Activated T-cell treated with anti-CD3 and anti-CD28 coated beads, Interleukin-2, amount 50 U/mL, for 72 hours (primary cell): ENCODE data around the gene CYSRT1. TPM values are rescaled to one million over a fixed set of nuclear protein-coding genes. Genes with fewer than 3 reads are reported as not detected.

Experiments
- ATAC-seq, 2 donors: fragments of 150-1000 bp; cut with Tn5 transposase; replicated peaks in 1 of 2; 2 replicates each; pipeline ENCODE4 v1.10.0; 2021; ENCODE audit warnings: moderate library complexity in 2 of 2, mild to moderate bottlenecking in 1 of 2
- DNase-seq, 2 donors: peaks; one replicate each; pipeline ENCODE4 v3.0.0; 2021 to 2022; ENCODE audit warnings: mixed read lengths in 1 of 2
- H3K27ac Mint-ChIP-seq: one replicate; pipeline ENCODE4 v1.8.0; 2022; ENCODE audit warnings: mild to moderate bottlenecking, moderate library complexity, mixed read lengths
- H3K27me3 Mint-ChIP-seq: one replicate; pipeline ENCODE4 v1.8.0; 2022; ENCODE audit warnings: low read depth, mixed read lengths
- H3K36me3 Mint-ChIP-seq, 2 donors: one replicate each; pipeline ENCODE4 v1.8.0; 2022; ENCODE audit warnings: mixed read lengths in 2 of 2, mild to moderate bottlenecking in 1 of 2; ENCODE audit not compliant: insufficient read depth in 2 of 2
- H3K4me1 Mint-ChIP-seq: one replicate; pipeline ENCODE4 v1.8.0; 2022; ENCODE audit warnings: low read depth, mixed read lengths
- H3K4me3 Mint-ChIP-seq, 2 donors: one replicate each; pipeline ENCODE4 v1.8.0; 2022; ENCODE audit warnings: mild to moderate bottlenecking in 2 of 2, mixed read lengths in 2 of 2, moderate library complexity in 2 of 2
- H3K9me3 Mint-ChIP-seq, 2 donors: one replicate each; pipeline ENCODE4 v1.8.0; 2022; ENCODE audit warnings: mixed read lengths in 2 of 2
- total RNA-seq, 2 donors: library from RNA; stranded (reverse); gene quantifications; one replicate each; pipeline ENCODE4 v1.2.3, GENCODE V29; 2022

CYSRT1 gene
- total RNA-seq, 2 donors from 2014 or later: 1.0 to 2.0 TPM

DNA sequence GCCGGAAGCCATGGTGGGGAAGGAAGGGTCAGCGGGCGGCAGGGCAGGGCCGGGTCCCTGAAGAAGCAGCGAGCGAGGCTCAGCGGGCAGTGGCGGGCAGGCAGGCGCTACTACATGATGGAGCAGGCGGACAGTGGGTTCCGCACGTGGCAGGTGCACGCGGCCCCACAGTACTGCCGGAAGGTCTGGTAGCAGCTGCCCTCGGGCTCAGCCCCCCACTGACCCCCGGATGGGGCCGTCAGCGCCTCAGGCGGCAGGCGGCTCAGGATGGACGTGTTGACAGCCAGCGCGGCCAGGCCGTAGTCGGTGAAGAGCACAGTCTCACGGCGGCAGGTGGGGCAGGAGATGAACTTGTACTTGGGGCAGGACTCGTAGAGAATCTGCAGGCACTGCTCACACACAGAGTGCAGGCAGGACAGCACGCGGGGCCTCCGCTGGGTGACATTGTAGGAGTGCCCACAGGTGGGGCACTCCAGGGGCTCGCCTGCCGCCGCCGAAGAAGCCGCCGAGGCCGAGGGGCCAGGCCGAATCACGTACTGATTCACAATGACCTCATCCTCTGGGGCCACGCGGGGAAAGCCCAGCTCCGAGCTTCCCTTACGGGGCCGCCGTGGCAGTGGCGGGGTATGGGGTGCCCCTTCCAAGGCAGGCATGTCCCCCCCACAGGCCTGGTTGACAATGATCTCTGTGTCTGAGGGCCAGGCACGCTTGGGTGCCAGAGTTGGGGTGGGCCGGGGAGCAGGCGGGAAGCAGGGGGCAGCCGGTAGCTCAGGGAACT lies 4.5 kb upstream of the CYSRT1 start:
- DNase-seq (no peak), ATAC-seq (no peak)
- Mint-ChIP-seq H3K4me1 (peaks cover 5% of the 10 kb centered on the region), H3K36me3 (peaks cover 0 to under 1% of the 10 kb centered on the region in 2 donors), H3K9me3 (no peaks in the 10 kb centered on the region), H3K4me3 (peak overlapping the region; percentile 33 to 54), H3K27ac (no peak overlapping the region), H3K27me3 (no peaks in the 10 kb centered on the region)

- ATAC-seq (no peak), DNase-seq (no peak)
- Mint-ChIP-seq H3K36me3 (no peaks in the 10 kb centered on the region), H3K27ac (no peak overlapping the region), H3K9me3 (no peaks in the 10 kb centered on the region), H3K27me3 (no peaks in the 10 kb centered on the region), H3K4me1 (peaks cover 5% of the 10 kb centered on the region), H3K4me3 (peak overlapping the region; percentile 33 to 54)
Measured at GRCh38 chr9:137221095-137221505, 3.9 kb upstream of the CYSRT1 start.

GRCh38 chr9:137221506-137222111 lies 3.4 kb upstream of the CYSRT1 start:
- Mint-ChIP-seq H3K4me3 (peak overlapping the region in 1 of 2 donors; percentile 22), H3K27ac (no peak overlapping the region), H3K4me1 (peaks cover 5% of the 10 kb centered on the region), H3K9me3 (no peaks in the 10 kb centered on the region), H3K27me3 (no peaks in the 10 kb centered on the region), H3K36me3 (no peaks in the 10 kb centered on the region)
- no peak for ATAC-seq
- DNase-seq: peak in 1 of 2 donors; percentile 29

- ATAC-seq: no peak
- H3K27ac Mint-ChIP-seq: peak within 1 kb of the TSS; percentile 70
Measured at GRCh38 chr9:137222190-137223077, 2.5 kb upstream of the CYSRT1 start, which contains the start of gene RNF208. TSS of gene RNF208 (minus strand) at chr9:137222240. CDS start at chr9:137221212, 1,028 bp downstream.

DNA sequence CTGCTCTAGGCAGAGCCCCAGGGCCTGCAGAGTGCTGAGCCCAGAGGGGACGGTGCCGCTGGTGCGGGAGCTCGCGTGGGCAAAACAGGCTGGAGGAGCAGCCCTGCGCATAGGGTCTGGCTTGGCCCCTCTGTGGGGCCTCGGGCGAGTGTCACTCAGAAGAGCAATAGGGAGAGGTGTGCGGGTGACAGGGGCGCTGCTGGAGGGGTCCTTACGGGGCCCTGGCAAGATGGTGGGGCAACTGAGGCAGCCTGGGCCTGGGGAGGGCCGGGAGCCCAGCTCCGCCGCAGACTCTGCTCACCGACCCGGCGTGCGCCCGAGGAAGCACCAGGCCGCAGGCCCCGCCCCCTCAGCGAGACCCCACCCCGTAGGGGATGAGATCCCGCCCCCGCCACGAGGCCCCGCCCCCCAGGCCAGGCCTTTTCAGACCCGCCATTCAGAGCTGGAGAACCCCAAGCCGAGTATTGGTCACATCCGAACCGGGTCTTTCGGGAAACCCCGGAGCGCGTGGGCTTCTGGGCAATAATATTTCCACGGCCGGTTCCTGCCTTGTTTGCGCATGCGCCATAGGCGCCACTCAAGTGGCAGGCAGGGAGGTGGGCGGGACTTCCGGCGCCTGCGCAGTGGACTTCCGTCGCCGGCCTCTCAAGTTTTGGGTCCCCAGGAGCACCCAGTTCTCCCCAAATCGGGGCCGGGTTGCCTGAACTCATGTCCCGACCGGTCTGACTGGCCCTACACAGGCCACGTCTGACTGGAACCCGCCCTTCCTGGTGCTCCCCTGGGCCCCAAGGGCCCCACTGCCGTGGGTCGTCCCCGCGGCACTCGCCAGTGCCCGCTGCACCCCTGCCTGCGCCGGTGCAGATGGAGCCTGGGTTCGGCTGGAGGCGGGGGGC lies 1.6 kb upstream of the CYSRT1 start:
- no peaks in the 10 kb centered on the region for H3K36me3 Mint-ChIP-seq
- peak; percentile 98 to 99 for DNase-seq
- H3K4me1 Mint-ChIP-seq: peaks cover 10% of the 10 kb centered on the region
- peak overlapping the region; percentile 70 for H3K27ac Mint-ChIP-seq
- peak overlapping the region; percentile 88 to 89 for H3K4me3 Mint-ChIP-seq
- peak; percentile 86 to 88 for ATAC-seq
- H3K9me3 Mint-ChIP-seq: no peaks in the 10 kb centered on the region
- H3K27me3 Mint-ChIP-seq: peaks cover 6% of the 10 kb centered on the region

More at GRCh38 chr9:137222190-137223077, 2.5 kb upstream of the CYSRT1 start, which contains the start of gene RNF208:
- Mint-ChIP-seq H3K4me3 (peak within 1 kb of the TSS; percentile 88 to 89), H3K4me1 (peaks cover 6% of the 10 kb centered on the region), H3K9me3 (no peaks in the 10 kb centered on the region), H3K36me3 (no peaks in the 10 kb centered on the region), H3K27me3 (peaks cover 2% of the 10 kb centered on the region)
- DNase-seq: peak in 1 of 2 donors; percentile 32

DNA sequence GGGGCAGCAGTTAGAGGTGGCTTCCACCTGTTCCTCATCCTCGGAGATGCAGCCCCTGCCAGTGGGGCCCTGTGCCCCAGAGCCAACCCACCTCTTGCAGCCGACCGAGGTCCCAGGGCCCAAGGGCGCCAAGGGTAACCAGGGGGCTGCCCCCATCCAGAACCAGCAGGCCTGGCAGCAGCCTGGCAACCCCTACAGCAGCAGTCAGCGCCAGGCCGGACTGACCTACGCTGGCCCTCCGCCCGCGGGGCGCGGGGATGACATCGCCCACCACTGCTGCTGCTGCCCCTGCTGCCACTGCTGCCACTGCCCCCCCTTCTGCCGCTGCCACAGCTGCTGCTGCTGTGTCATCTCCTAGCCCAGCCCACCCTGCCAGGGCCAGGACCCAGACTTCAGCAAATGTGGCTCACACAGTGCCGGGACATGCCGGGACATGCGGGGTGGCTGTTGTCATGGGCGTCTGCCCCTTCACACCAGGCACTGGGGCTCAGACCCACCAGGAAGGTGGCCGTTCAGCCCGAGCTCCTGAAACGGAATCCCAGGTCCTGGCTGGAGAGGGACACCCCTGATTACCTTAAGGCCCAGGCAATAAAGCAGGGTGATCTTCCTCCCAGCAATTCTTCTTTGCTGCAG lies 841 bp downstream of the CYSRT1 start:
- H3K4me3 Mint-ChIP-seq: no peak overlapping the region
- DNase-seq (no peak), ATAC-seq (no peak)
- no peaks in the 10 kb centered on the region for H3K9me3 Mint-ChIP-seq
- peaks cover 10% of the 10 kb centered on the region for H3K4me1 Mint-ChIP-seq
- no peaks in the 10 kb centered on the region for H3K36me3 Mint-ChIP-seq
- H3K27me3 Mint-ChIP-seq: peaks cover 6% of the 10 kb centered on the region
- no peak overlapping the region for H3K27ac Mint-ChIP-seq

GRCh38 chr9:137226338-137227053 lies 1.5 kb downstream of the CYSRT1 start:
- DNase-seq (no peak), ATAC-seq (no peak)
- no peaks in the 10 kb centered on the region for H3K9me3 Mint-ChIP-seq
- no peak overlapping the region for H3K27ac Mint-ChIP-seq
- peaks cover 6% of the 10 kb centered on the region for H3K27me3 Mint-ChIP-seq
- peaks cover 10% of the 10 kb centered on the region for H3K4me1 Mint-ChIP-seq
- H3K4me3 Mint-ChIP-seq: no peak overlapping the region
- no peaks in the 10 kb centered on the region for H3K36me3 Mint-ChIP-seq

GRCh38 chr9:137227054-137227852 lies 2.3 kb downstream of the CYSRT1 start, which contains the start of gene RNF224:
TSS of gene RNF224 (plus strand) at chr9:137227502. CDS start at chr9:137228336, 834 bp downstream.
- H3K27ac Mint-ChIP-seq: no peak within 1 kb of the TSS
- peak; percentile 88 to 89 for DNase-seq
- H3K4me1 Mint-ChIP-seq: peaks cover 10% of the 10 kb centered on the region
- H3K36me3 Mint-ChIP-seq: no peaks in the 10 kb centered on the region
- ATAC-seq: peak; percentile 48 to 53
- H3K9me3 Mint-ChIP-seq: no peaks in the 10 kb centered on the region
- H3K27me3 Mint-ChIP-seq: peaks cover 6% of the 10 kb centered on the region
- H3K4me3 Mint-ChIP-seq: no peak within 1 kb of the TSS

DNA sequence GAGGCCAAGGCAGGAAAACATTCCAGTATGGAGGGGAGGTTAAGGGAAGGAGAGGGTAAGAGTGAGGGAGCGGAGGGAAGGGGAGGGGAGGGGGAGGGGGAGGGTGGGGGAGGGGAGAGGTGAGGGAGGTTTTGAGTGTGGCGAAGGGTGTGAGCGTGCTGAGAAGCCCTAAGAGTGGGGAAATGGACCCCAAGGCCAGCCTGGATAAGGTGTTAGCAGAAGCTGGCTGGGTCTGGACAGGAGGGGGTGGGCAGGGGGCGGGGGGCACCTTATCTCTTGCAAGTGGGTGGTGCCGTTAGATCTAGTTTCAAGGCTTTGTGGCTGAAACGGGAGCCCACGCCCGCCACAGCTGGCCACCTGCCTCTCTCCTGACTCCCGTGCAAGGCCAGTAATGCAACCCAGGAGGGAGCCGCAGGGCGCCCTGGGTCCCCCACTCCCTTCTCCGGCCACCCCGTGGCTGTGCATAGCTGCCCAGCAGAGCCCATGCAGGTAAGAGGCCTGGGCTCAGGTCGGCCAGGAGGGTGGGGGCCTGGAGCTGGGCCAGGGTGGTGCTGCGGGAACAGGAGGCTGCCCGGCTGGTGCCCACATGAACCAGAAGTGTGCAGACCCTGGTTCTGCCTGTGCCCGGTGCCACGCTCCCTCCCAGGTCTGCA lies 3.0 kb downstream of the CYSRT1 start:
- no peak overlapping the region for H3K4me3 Mint-ChIP-seq
- ATAC-seq (no peak), DNase-seq (no peak)
- no peaks in the 10 kb centered on the region for H3K36me3 Mint-ChIP-seq
- peaks cover 8% of the 10 kb centered on the region for H3K4me1 Mint-ChIP-seq
- H3K27ac Mint-ChIP-seq: no peak overlapping the region
- peaks cover 6% of the 10 kb centered on the region for H3K27me3 Mint-ChIP-seq
- no peaks in the 10 kb centered on the region for H3K9me3 Mint-ChIP-seq

GRCh38 chr9:137228506-137228967 lies 3.6 kb downstream of the CYSRT1 start:
- peaks cover 6% of the 10 kb centered on the region for H3K27me3 Mint-ChIP-seq
- no peak for DNase-seq
- no peaks in the 10 kb centered on the region for H3K9me3 Mint-ChIP-seq
- no peaks in the 10 kb centered on the region for H3K36me3 Mint-ChIP-seq
- no peak for ATAC-seq
- H3K4me3 Mint-ChIP-seq: no peak overlapping the region
- H3K27ac Mint-ChIP-seq: no peak overlapping the region
- H3K4me1 Mint-ChIP-seq: peaks cover 6% of the 10 kb centered on the region
